Mesothelial cell of epicardium (in vitro differentiated cells): ENCODE data around the gene OGDHL. TPM values are rescaled to one million over a fixed set of nuclear protein-coding genes. Genes with fewer than 3 reads are reported as not detected.

Source experiments
- DNase-seq, 2 experiments: peaks; one replicate each; pipeline ENCODE4 v3.0.0; 2021; ENCODE audit warnings: low spot score in 2 of 2; ENCODE audit not compliant: unreplicated experiment in 2 of 2
- H3K27ac Mint-ChIP-seq: 2 replicates; pipeline ENCODE4 v1.8.0; 2021; ENCODE audit warnings: mixed read lengths
- H3K27me3 Mint-ChIP-seq: 2 replicates; pipeline ENCODE4 v1.8.0; 2021; ENCODE audit warnings: low read depth, mixed read lengths
- H3K36me3 Mint-ChIP-seq: 2 replicates; pipeline ENCODE4 v1.8.0; 2021; ENCODE audit warnings: mixed read lengths
- H3K4me1 Mint-ChIP-seq: 2 replicates; pipeline ENCODE4 v1.8.0; 2021; ENCODE audit warnings: mixed read lengths
- H3K4me3 Mint-ChIP-seq: 2 replicates; pipeline ENCODE4 v1.8.0; 2021; ENCODE audit warnings: mild to moderate bottlenecking, moderate library complexity, mixed read lengths
- H3K9me3 Mint-ChIP-seq: 2 replicates; pipeline ENCODE4 v1.8.0; 2021; ENCODE audit warnings: mixed read lengths
- total RNA-seq: library from RNA; stranded (reverse); gene quantifications from 3 replicates; pipeline ENCODE4 v1.2.1, GENCODE V29; 2021
- TF ChIP-seq, protein P1 (sequence below): fragments of 200-600 bp; sonication (generic); IDR thresholded peaks from one replicate; pipeline ENCODE4 v1.5.0; 2021; ENCODE audit warnings: antibody characterized with exemption; ENCODE audit not compliant: unreplicated experiment

OGDHL gene
- total RNA-seq, 1 donor from 2014 or later = 12.7 TPM

DNA sequence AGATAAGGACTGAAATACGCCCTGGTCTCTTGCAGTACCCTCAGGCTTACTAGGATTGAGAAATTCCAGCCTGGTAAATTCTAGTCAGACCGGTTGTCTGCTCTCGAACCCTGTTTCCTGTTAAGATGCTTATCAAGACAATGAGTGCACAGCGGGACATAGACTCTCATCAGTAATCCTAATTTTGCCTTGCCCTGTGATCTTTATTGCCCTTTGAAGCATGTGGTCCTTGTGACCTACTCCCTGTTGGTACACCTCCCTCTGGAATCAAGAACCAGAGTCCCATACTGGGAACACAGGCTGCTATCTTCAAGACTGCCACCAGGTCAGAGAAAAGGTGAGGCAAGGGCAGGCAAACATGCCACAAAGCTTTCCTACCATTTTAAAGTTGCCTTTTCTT, 75.5 kb downstream of the OGDHL start:
- H3K36me3 Mint-ChIP-seq = no peaks in the 10 kb centered on the region
- DNase-seq = no peak
- TF ChIP-seq, protein P1, sequence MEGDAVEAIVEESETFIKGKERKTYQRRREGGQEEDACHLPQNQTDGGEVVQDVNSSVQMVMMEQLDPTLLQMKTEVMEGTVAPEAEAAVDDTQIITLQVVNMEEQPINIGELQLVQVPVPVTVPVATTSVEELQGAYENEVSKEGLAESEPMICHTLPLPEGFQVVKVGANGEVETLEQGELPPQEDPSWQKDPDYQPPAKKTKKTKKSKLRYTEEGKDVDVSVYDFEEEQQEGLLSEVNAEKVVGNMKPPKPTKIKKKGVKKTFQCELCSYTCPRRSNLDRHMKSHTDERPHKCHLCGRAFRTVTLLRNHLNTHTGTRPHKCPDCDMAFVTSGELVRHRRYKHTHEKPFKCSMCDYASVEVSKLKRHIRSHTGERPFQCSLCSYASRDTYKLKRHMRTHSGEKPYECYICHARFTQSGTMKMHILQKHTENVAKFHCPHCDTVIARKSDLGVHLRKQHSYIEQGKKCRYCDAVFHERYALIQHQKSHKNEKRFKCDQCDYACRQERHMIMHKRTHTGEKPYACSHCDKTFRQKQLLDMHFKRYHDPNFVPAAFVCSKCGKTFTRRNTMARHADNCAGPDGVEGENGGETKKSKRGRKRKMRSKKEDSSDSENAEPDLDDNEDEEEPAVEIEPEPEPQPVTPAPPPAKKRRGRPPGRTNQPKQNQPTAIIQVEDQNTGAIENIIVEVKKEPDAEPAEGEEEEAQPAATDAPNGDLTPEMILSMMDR = no peak
- no peak overlapping the region for H3K27ac Mint-ChIP-seq
- peaks cover 18% of the 10 kb centered on the region for H3K9me3 Mint-ChIP-seq
- H3K27me3 Mint-ChIP-seq = peaks cover 72% of the 10 kb centered on the region
- H3K4me1 Mint-ChIP-seq = peaks cover 9% of the 10 kb centered on the region
- no peak overlapping the region for H3K4me3 Mint-ChIP-seq

Other genes starting within 250 kb of the OGDHL start
- 32.4 to 37.4 TPM (median 35.4 TPM) in 3 replicates for gene ERCC6, start 223.2 kb downstream of the OGDHL start, total RNA-seq
- 0.18 to 0.34 TPM (median 0.18 TPM) in 3 replicates for gene SLC18A3, start 152.0 kb downstream of the OGDHL start, total RNA-seq
- gene CHAT, start 148.3 kb downstream of the OGDHL start, total RNA-seq = not detected in 3 replicates
- gene C10orf53, start 82.7 kb downstream of the OGDHL start, total RNA-seq = not detected in 3 replicates
- gene PARG, start 179.7 kb upstream of the OGDHL start, total RNA-seq = 44.0 to 51.2 TPM (median 50.1 TPM) in 3 replicates
- gene TIMM23B, start 179.7 kb upstream of the OGDHL start, total RNA-seq = 31.0 to 34.4 TPM (median 32.3 TPM) in 3 replicates
- 22.3 to 23.2 TPM (median 23.0 TPM) in 3 replicates for gene AGAP6, start 226.1 kb upstream of the OGDHL start, total RNA-seq